Astrocyte (in vitro differentiated cells and primary cell): Measurements from ENCODE around the gene ROR1. TPM values are rescaled to one million over a fixed set of nuclear protein-coding genes. Genes with fewer than 3 reads are reported as not detected.

Experiments
- DNase-seq: peaks from one replicate; pipeline ENCODE4 v3.0.0-alpha.2; 2010; ENCODE audit warnings: low read depth
- FAIRE-seq: peaks from 2 replicates; lab custom pipeline; 2011; peaks lifted over from hg19 to GRCh38; lab: Jason Lieb, UNC
- H2AFZ ChIP-seq: 2 replicates; pipeline ENCODE4 v1.6.0; 2012; ENCODE audit warnings: low read depth, low read length, inconsistent platforms
- H3K27ac ChIP-seq: 2 replicates; pipeline ENCODE4 v1.5.1; 2011; ENCODE audit warnings: low read depth, low read length, inconsistent platforms
- H3K27me3 ChIP-seq: 2 replicates; pipeline ENCODE4 v1.6.0; 2011; ENCODE audit warnings: low read length, inconsistent platforms; ENCODE audit not compliant: insufficient read depth
- H3K36me3 ChIP-seq: 2 replicates; pipeline ENCODE4 v1.5.1; 2011; ENCODE audit warnings: low read length, inconsistent platforms; ENCODE audit not compliant: insufficient read depth
- H3K4me1 ChIP-seq: 2 replicates; pipeline ENCODE4 v1.5.1; 2011; ENCODE audit warnings: low read length, inconsistent platforms; ENCODE audit not compliant: insufficient read depth
- H3K4me2 ChIP-seq: 2 replicates; pipeline ENCODE4 v1.6.0; 2012; ENCODE audit warnings: low read length, inconsistent platforms
- H3K4me3 ChIP-seq: 2 replicates; pipeline ENCODE4 v1.5.1; 2011; ENCODE audit warnings: low read depth, mild to moderate bottlenecking, low read length, inconsistent platforms; ENCODE audit not compliant: insufficient read depth
- H3K79me2 ChIP-seq: 2 replicates; pipeline ENCODE4 v1.6.0; 2012; ENCODE audit warnings: mild to moderate bottlenecking, low read length, inconsistent platforms; ENCODE audit not compliant: insufficient read depth
- H3K9ac ChIP-seq: 2 replicates; pipeline ENCODE4 v1.6.0; 2012; ENCODE audit warnings: mild to moderate bottlenecking, low read length, inconsistent platforms
- H3K9me3 ChIP-seq: 2 replicates; pipeline ENCODE4 v1.5.1; 2012; ENCODE audit warnings: low read depth, mild to moderate bottlenecking, low read length, inconsistent platforms; ENCODE audit not compliant: insufficient read depth
- H4K20me1 ChIP-seq: 2 replicates; pipeline ENCODE4 v1.6.0; 2012; ENCODE audit warnings: low read length, inconsistent platforms; ENCODE audit not compliant: insufficient read depth
- H3K27ac Mint-ChIP-seq: one replicate; pipeline ENCODE4 v1.8.0; 2021; ENCODE audit warnings: mild to moderate bottlenecking, mixed read lengths; ENCODE audit not compliant: unreplicated experiment
- H3K27me3 Mint-ChIP-seq: one replicate; pipeline ENCODE4 v1.8.0; 2021; ENCODE audit warnings: low read depth, mixed read lengths; ENCODE audit not compliant: unreplicated experiment
- H3K36me3 Mint-ChIP-seq: one replicate; pipeline ENCODE4 v1.8.0; 2021; ENCODE audit warnings: low read depth, mixed read lengths; ENCODE audit not compliant: unreplicated experiment
- H3K4me1 Mint-ChIP-seq: one replicate; pipeline ENCODE4 v1.8.0; 2021; ENCODE audit warnings: low read depth, mixed read lengths; ENCODE audit not compliant: unreplicated experiment
- H3K4me3 Mint-ChIP-seq: one replicate; pipeline ENCODE4 v1.8.0; 2021; ENCODE audit warnings: mild to moderate bottlenecking, moderate library complexity, mixed read lengths; ENCODE audit not compliant: unreplicated experiment
- H3K9me3 Mint-ChIP-seq: one replicate; pipeline ENCODE4 v1.8.0; 2021; ENCODE audit warnings: mild to moderate bottlenecking, mixed read lengths; ENCODE audit not compliant: unreplicated experiment
- EZH2 ChIP-seq: IDR thresholded peaks from 2 replicates; pipeline ENCODE4 v1.6.1; 2012; ENCODE audit warnings: mild to moderate bottlenecking, low read length, inconsistent platforms; ENCODE audit not compliant: insufficient read depth
- total RNA-seq: library from RNA; stranded (reverse); gene quantifications from 2 replicates; pipeline ENCODE4 v1.2.1, GENCODE V29; 2021
- TF ChIP-seq, protein P1 (sequence below): IDR thresholded peaks from 2 replicates; pipeline ENCODE4 v1.5.1; 2011; ENCODE audit warnings: low read depth, mild to moderate bottlenecking, inconsistent platforms, low read length, moderate library complexity; ENCODE audit not compliant: insufficient read depth

ROR1 gene
- total RNA-seq, 1 donor from 2014 or later: 38.3 TPM

DNA sequence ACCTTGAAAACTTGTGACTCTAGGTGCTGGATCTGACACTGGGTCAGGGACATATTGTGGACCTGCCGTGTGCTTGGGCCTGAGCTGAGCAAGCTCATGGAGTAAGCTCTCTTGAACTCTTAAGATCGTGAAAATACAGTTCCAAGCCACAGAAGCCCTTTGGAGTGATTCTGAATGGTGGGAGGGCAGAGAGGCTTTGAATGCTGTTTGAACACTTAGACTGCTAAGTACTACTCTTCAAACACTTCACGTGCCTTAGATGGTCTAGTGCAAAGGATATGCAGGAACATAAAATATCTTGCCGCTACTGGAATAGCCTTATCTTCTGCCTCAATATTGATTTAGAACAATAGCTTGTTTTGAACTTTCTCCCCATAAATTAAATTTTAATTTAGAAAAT lies 21.6 kb downstream of the ROR1 start:
- Mint-ChIP-seq H3K4me1 (peaks cover 68% of the 10 kb centered on the region), H3K9me3 (no peaks in the 10 kb centered on the region), H3K36me3 (peaks cover 7% of the 10 kb centered on the region), H3K4me3 (peak overlapping the region; percentile 25), H3K27me3 (no peaks in the 10 kb centered on the region), H3K27ac (peak overlapping the region; percentile 79)
- no peaks in the 10 kb centered on the region for H3K36me3 ChIP-seq
- peaks cover 27% of the 10 kb centered on the region for H3K4me1 ChIP-seq
- TF ChIP-seq EZH2: no peak
- TF ChIP-seq, protein P1, sequence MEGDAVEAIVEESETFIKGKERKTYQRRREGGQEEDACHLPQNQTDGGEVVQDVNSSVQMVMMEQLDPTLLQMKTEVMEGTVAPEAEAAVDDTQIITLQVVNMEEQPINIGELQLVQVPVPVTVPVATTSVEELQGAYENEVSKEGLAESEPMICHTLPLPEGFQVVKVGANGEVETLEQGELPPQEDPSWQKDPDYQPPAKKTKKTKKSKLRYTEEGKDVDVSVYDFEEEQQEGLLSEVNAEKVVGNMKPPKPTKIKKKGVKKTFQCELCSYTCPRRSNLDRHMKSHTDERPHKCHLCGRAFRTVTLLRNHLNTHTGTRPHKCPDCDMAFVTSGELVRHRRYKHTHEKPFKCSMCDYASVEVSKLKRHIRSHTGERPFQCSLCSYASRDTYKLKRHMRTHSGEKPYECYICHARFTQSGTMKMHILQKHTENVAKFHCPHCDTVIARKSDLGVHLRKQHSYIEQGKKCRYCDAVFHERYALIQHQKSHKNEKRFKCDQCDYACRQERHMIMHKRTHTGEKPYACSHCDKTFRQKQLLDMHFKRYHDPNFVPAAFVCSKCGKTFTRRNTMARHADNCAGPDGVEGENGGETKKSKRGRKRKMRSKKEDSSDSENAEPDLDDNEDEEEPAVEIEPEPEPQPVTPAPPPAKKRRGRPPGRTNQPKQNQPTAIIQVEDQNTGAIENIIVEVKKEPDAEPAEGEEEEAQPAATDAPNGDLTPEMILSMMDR: no peak
- H3K27me3 ChIP-seq: no peaks in the 10 kb centered on the region
- no peak for DNase-seq
- no peak for FAIRE-seq
- H3K9ac ChIP-seq: no peak overlapping the region
- peaks cover 37% of the 10 kb centered on the region for H3K79me2 ChIP-seq
- H3K4me2 ChIP-seq: peak overlapping the region; percentile 61
- no peak overlapping the region for H2AFZ ChIP-seq
- H3K4me3 ChIP-seq: no peak overlapping the region
- no peaks in the 10 kb centered on the region for H3K9me3 ChIP-seq
- H4K20me1 ChIP-seq: peaks cover 82% of the 10 kb centered on the region
- H3K27ac ChIP-seq: no peak overlapping the region

DNA sequence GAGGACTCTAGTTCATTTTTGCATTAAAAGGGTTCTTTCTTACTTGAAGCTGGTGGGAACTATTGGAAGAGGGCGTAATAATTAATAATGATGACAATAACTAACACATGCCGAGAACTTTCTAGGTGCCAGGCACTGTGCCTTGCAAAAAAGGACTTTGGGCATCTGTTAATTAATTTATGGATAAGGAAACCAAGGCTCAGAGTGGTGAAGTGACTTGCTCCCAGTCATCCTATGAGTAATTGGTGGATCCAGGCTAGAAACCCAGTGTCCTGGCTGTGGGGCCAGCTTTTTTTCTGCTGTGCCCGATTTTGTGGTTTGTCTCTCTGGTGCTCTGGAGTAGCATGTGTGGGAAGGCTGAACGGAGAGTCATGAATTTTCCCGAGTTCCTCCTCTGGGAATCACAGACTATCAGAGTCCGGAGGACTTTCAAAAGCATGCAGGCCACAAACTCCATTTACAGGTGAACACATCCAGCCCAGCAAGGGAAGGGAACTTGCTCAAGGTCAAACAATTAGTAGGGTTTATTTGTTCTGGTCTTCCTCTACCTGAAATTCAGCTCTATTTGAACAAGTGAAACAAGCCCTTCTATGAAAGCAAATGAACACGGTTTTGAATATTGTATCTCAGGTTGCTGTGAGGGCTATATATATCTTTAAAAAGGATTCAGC lies 23.4 kb downstream of the ROR1 start:
- FAIRE-seq: peak; percentile 66

More for the DNA sequence above, 23.4 kb downstream of the ROR1 start:
- Histone ChIP-seq H3K79me2 (peaks cover 40% of the 10 kb centered on the region), H3K4me3 (no peak overlapping the region), H3K9ac (no peak overlapping the region), H3K4me2 (peak overlapping the region; percentile 32), H4K20me1 (peaks cover 66% of the 10 kb centered on the region), H3K27ac (no peak overlapping the region), H3K4me1 (peaks cover 27% of the 10 kb centered on the region), H3K9me3 (no peaks in the 10 kb centered on the region), H2AFZ (no peak overlapping the region), H3K36me3 (no peaks in the 10 kb centered on the region), H3K27me3 (no peaks in the 10 kb centered on the region)
- H3K36me3 Mint-ChIP-seq: peaks cover 2% of the 10 kb centered on the region
- no peaks in the 10 kb centered on the region for H3K27me3 Mint-ChIP-seq
- DNase-seq: peak; percentile 41
- peak overlapping the region; percentile 77 for H3K27ac Mint-ChIP-seq
- H3K9me3 Mint-ChIP-seq: no peaks in the 10 kb centered on the region
- H3K4me1 Mint-ChIP-seq: peaks cover 59% of the 10 kb centered on the region
- H3K4me3 Mint-ChIP-seq: no peak overlapping the region
- TF ChIP-seq, protein P1: no peak
- TF ChIP-seq EZH2: no peak
